ENCODE data around the gene PKD1.

The PKD1 gene

GRCh38 chr16:2155091-2155950, 19.6 kb upstream of the PKD1 start, which contains the start of gene TRAF7:
TRAF7 (plus strand) TSS chr16:2155782; CDS start chr16:2163921, 8,139 bp downstream.
- Histone ChIP-seq H3K27me3 (ENCODE audit: control insufficient read depth, insufficient read depth, low read length) (no peaks in the 10 kb centered on the region), H3K36me3 (ENCODE audit: control insufficient read depth, insufficient read depth, low read length) (no peaks in the 10 kb centered on the region), H3K4me3 (ENCODE audit: low read length) (peak within 1 kb of the TSS; percentile 72), H3K9me3 (ENCODE audit: control insufficient read depth, low read length) (no peaks in the 10 kb centered on the region), H3K4me1 (ENCODE audit: control insufficient read depth, insufficient read depth, low read length) (peaks cover 79% of the 10 kb centered on the region), H3K9ac (ENCODE audit: low read length) (peak within 1 kb of the TSS; percentile 72)

- peaks cover 79% of the 10 kb centered on the region for H3K4me1 ChIP-seq (ENCODE audit: control insufficient read depth, insufficient read depth, low read length)
- no peaks in the 10 kb centered on the region for H3K36me3 ChIP-seq (ENCODE audit: control insufficient read depth, insufficient read depth, low read length)
- no peaks in the 10 kb centered on the region for H3K27me3 ChIP-seq (ENCODE audit: control insufficient read depth, insufficient read depth, low read length)
- no peaks in the 10 kb centered on the region for H3K9me3 ChIP-seq (ENCODE audit: control insufficient read depth, low read length)
- H3K9ac ChIP-seq (ENCODE audit: low read length): peak overlapping the region; percentile 72
- peak overlapping the region; percentile 52 for H3K4me3 ChIP-seq (ENCODE audit: low read length)
These were observed 18.9 kb upstream of the PKD1 start for GRCh38 chr16:2154533-2155090.

- H3K36me3 ChIP-seq (ENCODE audit: control insufficient read depth, insufficient read depth, low read length): no peaks in the 10 kb centered on the region
- peak overlapping the region; percentile 52 for H3K4me3 ChIP-seq (ENCODE audit: low read length)
- H3K4me1 ChIP-seq (ENCODE audit: control insufficient read depth, insufficient read depth, low read length): peaks cover 76% of the 10 kb centered on the region
- no peaks in the 10 kb centered on the region for H3K9me3 ChIP-seq (ENCODE audit: control insufficient read depth, low read length)
- no peaks in the 10 kb centered on the region for H3K27me3 ChIP-seq (ENCODE audit: control insufficient read depth, insufficient read depth, low read length)
- peak overlapping the region; percentile 72 for H3K9ac ChIP-seq (ENCODE audit: low read length)
These were observed 17.2 kb upstream of the PKD1 start for GRCh38 chr16:2152695-2153506.

GRCh38 chr16:2151188-2152091, 15.7 kb upstream of the PKD1 start:
- Histone ChIP-seq H3K4me3 (ENCODE audit: low read length) (no peak overlapping the region), H3K9me3 (ENCODE audit: control insufficient read depth, low read length) (no peaks in the 10 kb centered on the region), H3K9ac (ENCODE audit: low read length) (peak overlapping the region; percentile 3), H3K4me1 (ENCODE audit: control insufficient read depth, insufficient read depth, low read length) (peaks cover 70% of the 10 kb centered on the region), H3K36me3 (ENCODE audit: control insufficient read depth, insufficient read depth, low read length) (no peaks in the 10 kb centered on the region), H3K27me3 (ENCODE audit: control insufficient read depth, insufficient read depth, low read length) (no peaks in the 10 kb centered on the region)

GRCh38 chr16:2150418-2151187, 14.9 kb upstream of the PKD1 start:
- Histone ChIP-seq H3K4me3 (ENCODE audit: low read length) (no peak overlapping the region), H3K27me3 (ENCODE audit: control insufficient read depth, insufficient read depth, low read length) (no peaks in the 10 kb centered on the region), H3K4me1 (ENCODE audit: control insufficient read depth, insufficient read depth, low read length) (peaks cover 66% of the 10 kb centered on the region), H3K36me3 (ENCODE audit: control insufficient read depth, insufficient read depth, low read length) (no peaks in the 10 kb centered on the region), H3K9me3 (ENCODE audit: control insufficient read depth, low read length) (no peaks in the 10 kb centered on the region), H3K9ac (ENCODE audit: low read length) (peak overlapping the region; percentile 3)

- Histone ChIP-seq H3K9me3 (ENCODE audit: control insufficient read depth, low read length) (no peaks in the 10 kb centered on the region), H3K4me1 (ENCODE audit: control insufficient read depth, insufficient read depth, low read length) (peaks cover 66% of the 10 kb centered on the region), H3K27me3 (ENCODE audit: control insufficient read depth, insufficient read depth, low read length) (no peaks in the 10 kb centered on the region), H3K9ac (ENCODE audit: low read length) (peak overlapping the region; percentile 34), H3K4me3 (ENCODE audit: low read length) (no peak overlapping the region), H3K36me3 (ENCODE audit: control insufficient read depth, insufficient read depth, low read length) (no peaks in the 10 kb centered on the region)
These were observed 14.1 kb upstream of the PKD1 start for GRCh38 chr16:2149630-2150417.

GRCh38 chr16:2148714-2149629, 13.3 kb upstream of the PKD1 start:
- Histone ChIP-seq H3K9ac (ENCODE audit: low read length) (peak overlapping the region; percentile 34), H3K4me1 (ENCODE audit: control insufficient read depth, insufficient read depth, low read length) (peaks cover 62% of the 10 kb centered on the region), H3K27me3 (ENCODE audit: control insufficient read depth, insufficient read depth, low read length) (no peaks in the 10 kb centered on the region), H3K9me3 (ENCODE audit: control insufficient read depth, low read length) (no peaks in the 10 kb centered on the region), H3K36me3 (ENCODE audit: control insufficient read depth, insufficient read depth, low read length) (no peaks in the 10 kb centered on the region), H3K4me3 (ENCODE audit: low read length) (no peak overlapping the region)

- H3K36me3 ChIP-seq (ENCODE audit: control insufficient read depth, insufficient read depth, low read length): no peaks in the 10 kb centered on the region
- H3K27me3 ChIP-seq (ENCODE audit: control insufficient read depth, insufficient read depth, low read length): no peaks in the 10 kb centered on the region
- H3K9me3 ChIP-seq (ENCODE audit: control insufficient read depth, low read length): no peaks in the 10 kb centered on the region
- peak within 1 kb of the TSS; percentile 64 for H3K9ac ChIP-seq (ENCODE audit: low read length)
- peaks cover 54% of the 10 kb centered on the region for H3K4me1 ChIP-seq (ENCODE audit: control insufficient read depth, insufficient read depth, low read length)
- H3K4me3 ChIP-seq (ENCODE audit: low read length): peak within 1 kb of the TSS; percentile 14
These were observed 12.4 kb upstream of the PKD1 start, which contains the start of gene RAB26 for GRCh38 chr16:2147981-2148671. RAB26 (plus strand) TSS chr16:2148625; CDS start chr16:2148784, 159 bp downstream.

- Histone ChIP-seq H3K4me3 (ENCODE audit: low read length) (peak overlapping the region; percentile 14), H3K9ac (ENCODE audit: low read length) (peak overlapping the region; percentile 64), H3K4me1 (ENCODE audit: control insufficient read depth, insufficient read depth, low read length) (peaks cover 47% of the 10 kb centered on the region), H3K9me3 (ENCODE audit: control insufficient read depth, low read length) (no peaks in the 10 kb centered on the region), H3K27me3 (ENCODE audit: control insufficient read depth, insufficient read depth, low read length) (no peaks in the 10 kb centered on the region), H3K36me3 (ENCODE audit: control insufficient read depth, insufficient read depth, low read length) (no peaks in the 10 kb centered on the region)
These were observed 11.7 kb upstream of the PKD1 start for GRCh38 chr16:2147378-2147777.

Data from mucosa of stomach (tissue), 1 donor.